HK-2 (cell line): Measurements from ENCODE around the gene KLHL17.

Experiments
- DNase-seq: peaks from one replicate; pipeline ENCODE4 v3.0.0-alpha.2; 2018; ENCODE audit not compliant: unreplicated experiment

The KLHL17 gene

DNA sequence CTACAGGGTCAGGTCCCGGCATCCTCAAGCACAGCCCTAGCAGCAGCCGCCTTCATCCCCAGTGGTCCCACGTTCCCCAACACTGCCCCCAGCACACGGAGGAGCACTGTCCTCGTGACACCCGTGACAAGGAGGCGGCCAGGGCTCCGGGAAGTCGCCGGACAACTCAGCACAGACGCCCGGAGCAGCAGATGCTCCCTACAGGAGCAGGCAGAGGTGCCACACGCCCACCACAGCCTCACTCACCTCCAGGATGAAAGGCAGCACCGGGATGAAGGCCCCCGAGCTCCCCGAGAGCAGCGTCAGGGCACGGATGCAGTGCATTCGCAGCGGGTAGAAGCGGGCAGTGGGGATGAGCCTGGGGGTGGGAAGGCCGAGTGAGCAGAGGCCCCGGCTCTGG is 9.5 kb upstream of the KLHL17 start:
- DNase-seq = no peak

DNA sequence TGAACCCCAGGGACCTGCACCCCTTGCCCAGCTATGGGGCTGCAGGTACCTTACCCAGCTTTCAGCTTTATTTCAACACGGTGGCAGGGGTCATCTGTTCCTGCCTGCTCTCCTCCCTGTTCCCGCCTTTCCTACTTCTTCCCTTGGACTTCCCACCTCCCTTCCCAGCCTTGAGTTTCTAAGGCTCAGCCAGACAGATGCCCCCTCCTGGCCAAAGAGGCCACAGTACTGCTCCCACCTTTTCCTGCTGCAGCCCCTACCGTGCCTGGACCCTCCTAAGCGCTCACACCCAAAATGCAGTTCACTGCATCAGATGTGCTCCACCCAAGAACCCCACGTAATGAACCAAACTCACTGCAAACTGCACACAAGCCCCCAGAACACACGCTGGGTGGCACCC is 9.0 kb upstream of the KLHL17 start:
- no peak for DNase-seq

DNA sequence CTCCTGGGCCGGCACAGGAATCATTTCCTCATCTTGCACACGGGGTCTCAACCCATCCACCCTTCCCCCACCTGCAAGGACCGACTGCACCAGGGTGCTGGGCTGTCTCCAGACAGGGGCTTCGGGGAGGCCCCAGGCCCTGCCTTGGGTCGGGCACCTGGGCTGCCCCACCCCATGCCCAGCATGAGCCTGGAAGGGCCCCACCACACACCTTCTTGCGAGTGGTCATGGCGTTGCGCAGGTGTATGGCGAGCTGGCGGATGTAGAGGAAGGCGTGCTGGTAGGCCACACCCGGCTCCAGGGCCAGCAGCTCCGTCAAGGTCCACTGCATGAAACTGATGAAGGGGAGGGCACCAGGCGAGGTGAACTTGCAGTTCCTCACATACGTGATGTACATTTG is 8.2 kb upstream of the KLHL17 start:
- no peak for DNase-seq

DNA sequence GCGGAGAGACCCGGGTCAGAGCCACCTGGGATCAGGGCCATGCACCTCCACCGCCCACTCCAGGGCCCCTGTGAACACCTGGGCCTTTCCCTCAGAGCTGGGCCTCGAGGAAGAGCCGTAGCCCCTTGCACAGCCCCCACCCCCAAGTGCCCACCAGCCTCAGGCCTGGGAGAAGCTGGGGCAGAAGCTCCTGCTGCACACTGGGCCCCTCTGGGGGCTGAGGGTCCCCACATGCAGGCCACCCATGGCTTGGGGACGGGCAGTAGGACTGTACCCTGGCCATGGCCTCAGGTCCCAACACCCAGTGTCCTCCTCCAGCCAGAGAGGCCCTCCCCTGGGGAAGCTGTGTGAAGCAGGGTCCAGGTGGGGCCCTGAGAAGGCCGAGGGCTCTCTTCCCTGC is 7.8 kb upstream of the KLHL17 start:
- no peak for DNase-seq

DNA sequence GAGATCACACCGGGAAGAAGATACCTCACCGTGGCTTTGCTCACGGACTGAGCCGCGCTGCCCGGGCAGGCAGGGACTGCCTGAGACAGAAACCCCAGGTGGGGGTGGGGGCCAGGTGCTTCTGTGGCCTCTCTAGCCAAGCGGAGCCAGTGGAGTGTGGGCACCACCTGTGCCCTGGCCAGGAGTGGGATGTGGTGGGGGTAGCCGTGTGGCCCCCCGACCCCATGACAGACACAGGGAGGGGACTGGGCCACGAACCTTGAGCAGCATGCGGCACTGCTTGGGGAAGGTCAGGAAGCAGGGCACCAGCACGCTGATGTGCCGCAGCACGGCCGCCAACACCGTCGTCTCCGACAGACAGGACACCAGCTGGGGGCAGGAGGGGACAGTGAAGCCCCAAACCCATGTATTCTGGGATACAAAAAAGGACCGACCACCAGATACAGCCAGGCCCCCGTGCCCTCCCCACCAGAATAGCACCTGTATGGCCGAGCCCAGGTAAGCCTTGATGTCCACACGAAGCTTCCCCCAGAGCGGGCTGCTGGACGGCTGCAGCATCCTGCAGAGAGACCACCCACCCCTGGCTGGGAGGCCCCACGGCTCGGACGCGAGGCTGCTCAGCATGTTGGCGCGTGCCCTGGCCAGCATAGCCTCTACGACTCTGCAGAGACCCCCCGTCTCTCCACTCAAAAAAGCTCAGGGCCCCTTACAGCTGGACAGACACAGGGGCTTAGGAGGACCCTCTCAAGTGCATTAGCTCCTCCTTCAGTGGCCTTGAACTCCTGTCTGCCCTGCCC is 6.7 kb upstream of the KLHL17 start:
- DNase-seq = no peak

DNA sequence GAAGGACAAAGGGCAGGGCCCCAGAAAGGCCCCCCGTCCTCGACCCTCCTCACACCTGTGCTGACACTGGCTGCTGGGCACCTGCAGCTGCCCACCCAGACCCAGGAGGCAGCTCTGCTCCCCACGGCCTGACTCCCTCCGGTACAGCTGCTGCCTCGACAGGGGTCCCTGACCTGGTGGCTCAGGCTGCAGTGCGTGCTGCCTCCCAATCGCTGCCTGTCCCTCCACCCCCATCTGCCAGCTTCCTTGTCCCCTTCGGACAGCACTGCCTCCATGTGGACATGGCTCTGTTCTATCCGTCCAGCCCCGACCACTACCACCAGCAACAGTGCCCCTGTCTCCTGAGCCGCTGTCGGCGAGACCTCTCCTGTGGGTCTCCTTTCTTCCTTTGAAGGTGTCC is 5.5 kb upstream of the KLHL17 start:
- no peak for DNase-seq

DNA sequence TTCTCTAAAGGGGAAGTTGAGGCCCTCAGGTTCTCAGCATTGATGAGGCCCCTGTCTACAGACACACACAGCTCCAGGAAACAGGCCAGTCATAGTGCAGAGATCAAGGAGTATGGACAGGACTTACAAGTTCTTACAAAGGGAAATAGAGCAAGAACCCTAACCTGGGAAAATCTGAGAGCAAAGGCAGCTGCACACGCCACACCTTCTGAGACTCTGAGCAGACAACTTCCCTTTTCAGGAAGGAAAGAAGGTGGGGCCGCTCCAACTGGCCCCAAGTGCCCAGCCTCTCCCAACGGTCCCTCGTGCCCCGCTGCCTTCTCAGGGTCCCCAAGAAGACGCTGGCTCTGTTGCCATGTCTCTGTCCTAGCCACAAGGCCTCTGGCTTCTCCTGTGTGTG is 4.9 kb upstream of the KLHL17 start:
- DNase-seq = no peak

DNA sequence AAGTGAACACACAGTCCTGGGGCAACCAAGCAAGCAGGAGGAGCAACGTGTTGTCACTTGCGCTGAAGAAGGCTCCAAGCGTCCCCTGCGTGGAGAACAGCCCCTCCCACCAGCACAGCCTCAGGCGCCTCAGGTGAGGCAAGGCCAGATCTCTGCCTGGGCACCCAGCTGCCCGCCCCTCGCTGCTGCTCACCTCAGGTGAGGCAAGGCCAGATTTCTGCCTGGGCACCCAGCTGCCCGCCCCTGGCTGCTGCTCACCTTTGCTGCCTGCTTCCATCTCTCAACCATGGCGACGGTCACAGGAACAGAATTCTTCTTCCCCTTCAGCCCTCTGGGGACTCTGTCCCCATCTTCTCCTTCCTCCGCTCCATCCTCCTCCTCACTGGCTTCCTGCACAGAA is 3.7 kb upstream of the KLHL17 start:
- no peak for DNase-seq

DNA sequence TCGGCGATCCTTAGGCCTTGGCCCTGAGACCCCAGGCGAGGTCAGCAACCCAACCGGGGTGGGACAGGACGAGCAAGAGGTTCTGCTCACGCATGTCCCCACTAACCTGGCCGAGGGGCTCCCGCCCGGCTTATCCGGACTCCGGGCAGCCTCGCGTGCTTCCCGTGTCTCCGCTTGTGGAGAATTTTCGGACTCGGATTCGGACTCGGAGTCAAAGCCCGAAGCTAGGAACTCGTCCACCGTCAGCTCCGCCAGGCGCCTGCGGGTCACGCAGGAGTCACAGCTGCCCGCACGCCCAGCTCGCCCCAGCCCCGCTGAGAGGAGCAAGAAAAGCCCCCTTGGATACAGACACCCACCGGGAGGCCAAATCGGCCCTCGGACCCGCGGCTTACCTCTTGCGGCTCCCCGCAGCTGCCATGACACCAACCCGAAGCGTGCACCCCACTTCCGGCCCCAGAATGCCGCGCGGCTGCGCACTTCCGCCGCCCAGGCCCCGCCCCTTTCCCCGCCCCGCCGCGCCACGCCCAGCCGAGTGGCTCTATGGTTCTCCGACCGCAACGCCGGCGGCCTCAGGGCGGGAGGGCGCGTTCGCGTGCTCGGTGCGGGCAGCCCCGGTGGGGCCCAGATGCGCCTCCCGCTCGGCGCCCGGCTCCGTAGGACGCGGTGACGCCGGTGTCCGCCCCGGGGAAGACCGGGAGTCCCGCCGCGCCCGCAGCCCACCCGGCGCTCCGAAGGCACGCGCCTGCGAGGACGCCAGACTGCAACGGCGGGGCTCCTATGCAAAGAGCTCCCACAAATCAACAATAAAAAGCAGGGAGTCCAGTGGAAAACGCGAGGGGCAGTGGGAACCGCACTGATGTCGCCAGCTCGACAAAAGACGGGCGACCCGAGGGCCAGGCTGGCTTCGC is 1.3 kb upstream of the KLHL17 start, which contains the start of gene NOC2L:
TSS of gene NOC2L (minus strand) at position 434 of the 908 bp plus-strand sequence. CDS start at position 418, 16 bp downstream.
- DNase-seq = peak; percentile 95

DNA sequence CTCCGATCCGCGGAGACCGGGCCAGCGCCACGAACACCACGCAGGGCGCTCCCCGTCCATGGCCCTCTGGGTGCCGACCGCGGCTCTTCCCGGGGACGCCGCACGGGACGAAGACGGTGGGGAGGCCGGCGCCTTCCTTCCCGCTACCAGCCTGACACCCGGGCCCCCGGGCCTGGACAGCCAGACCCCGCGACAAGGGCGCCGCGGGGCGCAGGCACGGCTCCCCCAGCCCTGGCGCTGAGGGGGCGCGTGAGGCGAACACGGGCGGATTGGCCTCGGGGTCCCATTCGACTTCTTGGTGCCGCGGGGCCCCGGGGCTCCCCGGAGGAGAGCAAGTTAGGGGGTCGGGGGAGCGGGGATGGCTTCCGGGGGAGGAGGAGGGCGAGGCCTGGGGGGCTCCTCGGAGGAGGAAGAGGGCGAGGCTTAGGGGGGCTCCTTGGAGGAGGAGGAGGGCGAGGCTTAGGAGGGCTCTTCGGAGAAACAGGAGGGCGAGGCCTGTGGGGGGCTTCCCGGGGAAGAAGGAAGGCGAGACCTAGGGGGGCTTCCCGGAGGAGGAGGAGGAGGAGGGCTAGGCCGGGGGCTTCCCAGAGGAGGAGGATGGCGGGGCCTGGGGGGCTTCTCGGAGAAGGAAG is 537 bp upstream of the KLHL17 start:
- DNase-seq = no peak

DNA sequence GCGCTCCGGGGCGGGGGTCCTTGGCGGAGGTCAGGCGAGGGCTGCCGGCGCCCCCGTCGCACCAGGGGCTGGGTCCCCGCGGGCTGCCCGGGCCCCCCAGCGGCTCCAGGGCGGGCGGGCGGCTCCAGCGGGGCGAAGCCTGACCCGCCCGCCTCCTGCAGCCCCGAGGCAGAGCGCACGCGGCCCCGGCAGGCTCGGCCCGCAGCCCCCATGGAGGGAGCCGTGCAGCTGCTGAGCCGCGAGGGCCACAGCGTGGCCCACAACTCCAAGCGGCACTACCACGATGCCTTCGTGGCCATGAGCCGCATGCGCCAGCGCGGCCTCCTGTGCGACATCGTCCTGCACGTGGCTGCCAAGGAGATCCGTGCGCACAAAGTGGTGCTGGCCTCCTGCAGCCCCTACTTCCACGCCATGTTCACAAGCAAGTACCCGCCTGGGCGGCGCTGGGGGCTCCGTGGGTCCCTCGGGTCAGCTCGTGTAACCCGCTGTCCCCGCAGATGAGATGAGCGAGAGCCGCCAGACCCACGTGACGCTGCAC is 817 bp downstream of the KLHL17 start:
- no peak for DNase-seq

DNA sequence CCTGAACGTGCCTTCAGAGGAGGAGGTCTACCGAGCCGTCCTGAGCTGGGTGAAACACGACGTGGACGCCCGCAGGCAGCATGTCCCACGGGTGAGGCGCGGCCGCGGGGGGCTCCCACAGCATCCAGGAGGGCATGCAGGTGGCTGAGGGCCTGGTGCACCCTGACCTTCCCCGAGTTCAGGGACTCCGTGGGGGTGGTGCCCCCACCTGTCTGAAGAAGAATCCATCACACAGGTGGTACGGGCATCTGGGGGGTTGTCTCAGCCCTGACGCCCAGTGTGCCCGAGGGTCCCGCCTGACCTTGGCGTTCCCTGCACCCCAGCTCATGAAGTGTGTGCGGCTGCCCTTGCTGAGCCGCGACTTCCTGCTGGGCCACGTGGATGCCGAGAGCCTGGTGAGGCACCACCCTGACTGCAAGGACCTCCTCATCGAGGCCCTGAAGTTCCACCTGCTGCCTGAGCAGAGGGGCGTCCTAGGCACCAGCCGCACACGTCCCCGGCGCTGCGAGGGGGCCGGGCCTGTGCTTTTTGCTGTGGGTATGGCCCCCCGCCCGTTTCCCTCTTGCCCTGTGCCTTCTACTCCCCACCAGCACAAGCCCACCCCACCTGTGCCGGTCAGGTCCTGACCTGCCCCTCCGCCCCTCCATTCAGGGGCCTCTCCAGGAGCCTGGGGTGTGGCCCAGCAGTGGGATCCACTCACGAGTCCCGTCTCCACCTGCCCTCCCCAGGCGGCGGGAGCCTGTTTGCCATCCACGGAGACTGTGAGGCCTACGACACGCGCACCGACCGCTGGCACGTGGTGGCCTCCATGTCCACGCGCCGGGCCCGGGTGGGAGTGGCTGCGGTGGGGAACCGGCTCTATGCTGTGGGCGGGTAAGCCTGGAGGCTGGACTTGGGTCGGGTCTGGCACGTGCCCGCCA is 2.3 kb downstream of the KLHL17 start:
- no peak for DNase-seq

DNA sequence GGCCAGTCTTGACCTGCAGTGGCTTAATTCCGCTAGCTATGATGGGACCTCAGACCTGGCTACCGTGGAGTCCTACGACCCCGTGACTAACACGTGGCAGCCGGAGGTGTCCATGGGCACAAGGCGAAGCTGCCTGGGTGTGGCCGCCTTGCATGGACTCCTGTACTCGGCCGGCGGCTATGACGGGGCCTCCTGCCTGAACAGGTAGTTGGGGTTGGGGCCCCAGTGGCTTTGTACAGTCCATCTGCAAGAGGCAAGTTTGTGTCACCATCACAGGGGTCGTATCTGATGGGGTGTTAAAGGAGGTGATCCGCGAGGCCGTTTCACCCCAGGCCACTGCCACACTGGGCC is 2.9 kb downstream of the KLHL17 start:
- no peak for DNase-seq

DNA sequence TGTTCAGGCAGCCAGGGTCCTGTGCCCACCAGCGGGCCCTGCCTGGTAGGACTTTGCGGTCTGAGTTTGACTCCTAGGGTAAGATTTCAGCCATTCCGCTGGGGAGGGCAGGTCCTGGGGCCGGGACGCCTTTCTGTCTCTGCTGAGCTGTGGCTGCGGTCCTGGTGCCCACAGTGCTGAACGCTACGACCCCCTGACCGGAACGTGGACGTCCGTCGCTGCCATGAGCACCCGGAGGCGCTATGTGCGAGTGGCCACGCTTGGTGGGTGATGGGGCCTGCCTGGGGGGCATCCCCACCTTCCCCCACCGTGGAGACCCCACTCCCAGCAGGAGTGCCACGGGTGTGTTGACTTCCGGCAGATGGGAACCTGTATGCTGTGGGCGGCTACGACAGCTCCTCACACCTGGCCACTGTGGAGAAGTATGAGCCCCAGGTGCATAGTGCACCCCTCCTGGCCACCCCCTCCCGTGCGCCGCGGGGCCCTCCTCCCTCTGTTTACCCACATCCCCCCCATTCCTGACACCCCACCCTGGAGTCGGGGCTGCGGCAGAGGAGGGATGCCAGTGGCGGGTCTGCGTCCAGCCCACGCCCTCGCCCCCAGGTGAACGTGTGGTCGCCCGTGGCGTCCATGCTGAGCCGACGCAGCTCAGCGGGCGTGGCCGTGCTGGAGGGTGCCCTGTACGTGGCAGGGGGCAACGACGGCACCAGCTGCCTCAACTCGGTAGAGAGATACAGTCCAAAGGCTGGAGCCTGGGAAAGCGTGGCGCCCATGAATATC is 3.6 kb downstream of the KLHL17 start:
- no peak for DNase-seq

DNA sequence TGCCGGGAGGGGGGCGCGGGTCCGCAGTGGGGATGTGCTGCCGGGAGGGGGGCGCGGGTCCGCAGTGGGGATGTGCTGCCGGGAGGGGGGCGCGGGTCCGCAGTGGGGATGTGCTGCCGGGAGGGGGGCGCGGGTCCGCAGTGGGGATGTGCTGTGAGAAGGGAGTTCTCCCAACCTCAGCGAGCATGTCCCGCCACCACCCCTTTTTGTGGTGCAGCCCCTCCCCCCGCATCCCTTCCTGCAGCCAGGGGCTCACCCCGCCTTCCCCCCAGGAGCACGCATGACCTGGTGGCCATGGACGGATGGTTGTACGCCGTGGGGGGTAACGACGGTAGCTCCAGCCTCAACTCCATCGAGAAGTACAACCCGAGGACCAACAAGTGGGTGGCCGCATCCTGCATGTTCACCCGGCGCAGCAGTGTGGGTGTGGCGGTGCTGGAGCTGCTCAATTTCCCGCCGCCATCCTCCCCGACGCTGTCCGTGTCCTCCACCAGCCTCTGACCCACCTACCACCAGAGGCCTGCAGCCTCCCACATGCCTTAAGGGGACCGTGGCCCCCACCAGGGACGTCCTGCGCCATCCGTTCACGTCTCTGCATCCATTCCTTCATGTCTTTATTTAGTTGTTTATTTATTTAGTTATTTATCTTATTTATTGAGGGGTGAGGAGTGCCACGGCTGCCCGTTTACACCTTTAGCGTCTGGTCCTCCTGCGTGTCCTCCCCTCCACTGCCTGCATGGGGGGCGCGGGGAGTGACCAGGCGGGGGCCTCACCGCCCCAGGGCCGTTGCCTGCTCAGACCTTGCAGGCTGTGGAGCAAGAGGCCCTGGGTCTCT is 4.5 kb downstream of the KLHL17 start:
- no peak for DNase-seq

DNA sequence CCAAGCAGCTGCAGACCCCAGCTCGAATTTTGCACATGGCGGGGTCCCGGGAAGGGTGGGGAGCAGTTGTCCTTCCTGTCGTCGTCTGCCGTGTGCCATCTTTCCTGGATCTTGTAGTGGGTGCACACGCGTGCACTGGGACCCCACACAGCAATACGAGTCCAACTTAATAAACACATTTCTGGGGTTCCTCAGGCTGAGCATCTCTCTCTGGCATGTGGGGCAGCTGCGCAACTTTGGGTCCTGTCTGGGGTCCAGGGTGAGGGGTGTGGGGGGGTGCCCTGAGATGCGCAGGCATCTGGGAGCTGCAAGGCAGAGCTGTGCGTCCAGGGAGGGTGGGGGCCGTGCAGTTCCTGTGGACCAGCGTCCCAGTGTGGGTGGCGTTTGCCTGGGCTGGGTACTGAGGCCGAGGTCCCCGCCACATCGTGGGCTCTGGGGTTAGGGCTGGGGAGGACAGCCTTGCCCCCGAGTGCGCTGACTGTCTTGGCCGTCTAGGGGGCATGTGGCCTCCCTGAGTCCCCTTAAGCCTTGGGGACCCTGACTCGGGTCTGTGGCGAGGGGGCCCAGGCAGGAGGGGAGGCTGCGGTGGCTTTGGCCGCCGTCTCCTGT is 5.2 kb downstream of the KLHL17 start:
- no peak for DNase-seq

DNA sequence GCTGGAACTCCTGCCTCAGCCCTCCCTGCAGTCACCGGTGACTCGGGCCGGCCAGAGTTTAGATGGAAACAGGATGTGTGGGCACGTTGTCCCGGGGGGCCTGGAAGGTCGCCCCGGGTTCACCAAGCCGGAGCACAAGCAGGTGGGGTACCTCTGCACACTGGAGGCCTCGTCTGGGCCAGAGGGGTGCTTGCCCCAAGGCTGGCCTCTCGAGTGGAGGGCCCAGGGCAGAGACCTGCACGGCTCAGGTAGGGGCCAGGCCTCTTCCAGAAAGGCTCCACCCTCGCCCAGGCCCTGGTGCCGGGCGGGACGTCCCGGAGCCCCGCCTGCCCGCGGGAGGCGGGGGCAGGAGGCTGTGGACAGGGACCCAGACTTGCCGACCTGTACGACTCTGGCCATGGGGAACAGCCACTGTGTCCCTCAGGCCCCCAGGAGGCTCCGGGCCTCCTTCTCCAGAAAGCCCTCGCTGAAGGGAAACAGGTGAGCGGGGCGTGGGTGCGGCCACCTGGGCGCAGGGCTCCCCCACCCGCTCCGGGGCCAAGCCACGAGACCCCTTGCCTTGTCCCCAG is 5.8 kb downstream of the KLHL17 start, which contains the start of gene PLEKHN1:
TSS of gene PLEKHN1 (plus strand) at position 348 of the 569 bp plus-strand sequence. CDS start at position 398, 50 bp downstream.
- peak; percentile 84 for DNase-seq

DNA sequence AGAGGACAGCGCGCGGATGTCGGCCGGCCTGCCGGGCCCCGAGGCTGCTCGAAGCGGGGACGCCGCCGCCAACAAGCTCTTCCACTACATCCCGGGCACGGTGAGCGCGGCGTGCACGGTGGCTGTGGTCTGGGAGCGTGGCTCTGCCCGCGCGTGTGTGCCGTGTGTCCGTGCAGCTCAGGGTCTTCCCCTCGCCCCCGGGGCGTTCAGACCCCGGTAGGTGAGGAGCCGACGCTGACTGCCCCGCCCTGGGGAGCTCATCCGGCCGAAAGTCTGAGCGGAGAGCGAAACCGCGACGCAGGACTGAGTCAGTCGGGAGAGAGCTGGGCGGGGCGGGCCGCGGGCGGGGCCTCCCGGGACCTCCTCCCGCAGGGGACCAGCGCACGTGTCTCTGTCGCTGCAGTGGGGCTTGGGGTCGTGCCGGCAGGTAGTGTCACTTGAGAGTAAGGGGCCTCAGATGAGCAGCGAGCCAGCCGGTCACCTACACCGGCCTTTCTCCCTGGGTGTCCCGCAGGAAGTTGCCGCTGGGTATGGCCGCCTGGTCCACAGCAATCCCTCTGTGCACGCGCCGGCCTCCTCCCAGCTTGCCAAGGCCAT is 6.4 kb downstream of the KLHL17 start:
- peak; percentile 84 for DNase-seq
